ENCODE results near the gene DNAH2.

DNA sequence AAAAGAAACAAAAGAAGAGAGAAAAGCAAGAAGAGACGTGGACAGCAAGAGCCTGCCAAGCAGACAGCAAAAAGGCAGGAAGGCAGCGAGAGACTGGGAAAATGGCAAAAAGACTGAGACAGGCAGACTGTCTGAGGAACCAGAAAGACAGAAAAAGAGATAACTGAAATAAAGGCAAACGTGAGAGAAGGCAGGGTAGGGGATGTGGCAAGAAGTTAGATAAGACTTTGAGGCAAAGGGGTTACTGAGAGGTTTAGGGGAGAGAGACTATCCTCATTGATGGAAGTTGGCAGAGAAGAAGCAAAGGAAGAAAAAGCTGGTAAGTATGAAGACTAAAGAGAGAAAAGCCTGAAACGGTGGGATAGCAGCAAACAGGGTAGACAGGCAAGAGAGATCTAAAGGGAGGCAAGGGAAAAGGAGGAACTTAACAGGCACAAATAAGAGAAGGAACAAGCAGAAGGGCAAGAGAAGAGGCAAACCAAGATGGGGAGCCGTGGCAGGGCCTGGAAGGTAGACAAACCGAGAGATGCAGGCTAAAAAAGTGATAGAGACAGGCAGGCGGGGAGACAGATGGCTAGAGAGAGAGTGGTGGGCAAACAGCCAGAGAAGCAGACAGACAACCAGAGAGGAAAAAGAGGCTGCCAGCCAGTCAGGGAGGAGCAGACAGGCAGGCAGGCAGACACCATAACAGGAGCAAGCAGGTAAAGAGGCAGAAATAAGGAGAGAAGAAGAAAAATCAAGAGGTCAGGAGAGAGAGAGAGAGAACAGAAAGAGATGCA, 163.9 kb downstream of the DNAH2 start:
- TF ChIP-seq POLR2A (IDR thresholded peaks at IDR 0.05) (no peak), EP300 (IDR thresholded peaks at IDR 0.05) (no peak)
- TF ChIP-seq, protein P1, sequence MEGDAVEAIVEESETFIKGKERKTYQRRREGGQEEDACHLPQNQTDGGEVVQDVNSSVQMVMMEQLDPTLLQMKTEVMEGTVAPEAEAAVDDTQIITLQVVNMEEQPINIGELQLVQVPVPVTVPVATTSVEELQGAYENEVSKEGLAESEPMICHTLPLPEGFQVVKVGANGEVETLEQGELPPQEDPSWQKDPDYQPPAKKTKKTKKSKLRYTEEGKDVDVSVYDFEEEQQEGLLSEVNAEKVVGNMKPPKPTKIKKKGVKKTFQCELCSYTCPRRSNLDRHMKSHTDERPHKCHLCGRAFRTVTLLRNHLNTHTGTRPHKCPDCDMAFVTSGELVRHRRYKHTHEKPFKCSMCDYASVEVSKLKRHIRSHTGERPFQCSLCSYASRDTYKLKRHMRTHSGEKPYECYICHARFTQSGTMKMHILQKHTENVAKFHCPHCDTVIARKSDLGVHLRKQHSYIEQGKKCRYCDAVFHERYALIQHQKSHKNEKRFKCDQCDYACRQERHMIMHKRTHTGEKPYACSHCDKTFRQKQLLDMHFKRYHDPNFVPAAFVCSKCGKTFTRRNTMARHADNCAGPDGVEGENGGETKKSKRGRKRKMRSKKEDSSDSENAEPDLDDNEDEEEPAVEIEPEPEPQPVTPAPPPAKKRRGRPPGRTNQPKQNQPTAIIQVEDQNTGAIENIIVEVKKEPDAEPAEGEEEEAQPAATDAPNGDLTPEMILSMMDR (IDR thresholded peaks at IDR 0.05): no peak

All from tibial nerve (tissue), 4 donors.